NCI-H1417 treated with DMSO at 0.1 percent for 48 hours (cell line): ENCODE results near the gene UGGT2.
"Not testable (repeated sequence)": the region's sequence is repeated elsewhere in the genome, so short reads cannot be mapped to it uniquely, and the experiment has no call there.

Experiments
- DNase-seq: peaks from one replicate; lab custom pipeline; 2025; lab: John Stamatoyannopoulos, UW

Gene UGGT2

GRCh38 chr13:96051491-96051890 lies 1.7 kb downstream of the UGGT2 start:
- DNase-seq, result not testable (repeated sequence)

GRCh38 chr13:96050955-96051354 lies 2.2 kb downstream of the UGGT2 start:
- not testable (repeated sequence) for DNase-seq

- DNase-seq, result not testable (repeated sequence)
These were observed 6.6 kb downstream of the UGGT2 start for GRCh38 chr13:96046449-96047126.

- DNase-seq, result no peak
These were observed 9.0 kb downstream of the UGGT2 start for GRCh38 chr13:96044238-96044637.

GRCh38 chr13:96041326-96042110 lies 11.7 kb downstream of the UGGT2 start:
- no peak for DNase-seq

- DNase-seq, result no peak
These were observed 16.7 kb downstream of the UGGT2 start for GRCh38 chr13:96036515-96036914.

- DNase-seq, result no peak
These were observed 18.5 kb downstream of the UGGT2 start for GRCh38 chr13:96034662-96035061.

- DNase-seq, result no peak
These were observed 19.8 kb downstream of the UGGT2 start for GRCh38 chr13:96033220-96034015.

- DNase-seq, result no peak
These were observed 20.5 kb downstream of the UGGT2 start for GRCh38 chr13:96032717-96033116.

GRCh38 chr13:96029002-96029401 lies 24.2 kb downstream of the UGGT2 start:
- no peak for DNase-seq

- no peak for DNase-seq
These were observed 25.7 kb downstream of the UGGT2 start for GRCh38 chr13:96027496-96027895.

- DNase-seq, result no peak
These were observed 27.9 kb downstream of the UGGT2 start for GRCh38 chr13:96025283-96025682.

GRCh38 chr13:96020931-96021330 lies 32.3 kb downstream of the UGGT2 start:
- DNase-seq, result no peak

- DNase-seq, result peak; percentile 41
These were observed 33.0 kb downstream of the UGGT2 start for GRCh38 chr13:96020155-96020575.

- no peak for DNase-seq
These were observed 35.1 kb downstream of the UGGT2 start for GRCh38 chr13:96018135-96018534.

- DNase-seq, result no peak
These were observed 41.8 kb downstream of the UGGT2 start for GRCh38 chr13:96011291-96011872.

GRCh38 chr13:96003304-96003703 lies 49.9 kb downstream of the UGGT2 start:
- no peak for DNase-seq

- DNase-seq, result no peak
These were observed 50.7 kb downstream of the UGGT2 start for GRCh38 chr13:96002322-96003131.

- no peak for DNase-seq
These were observed 53.1 kb downstream of the UGGT2 start for GRCh38 chr13:96000069-96000468.

GRCh38 chr13:95987841-95988240 lies 65.4 kb downstream of the UGGT2 start:
- no peak for DNase-seq

GRCh38 chr13:95982144-95982543 lies 71.1 kb downstream of the UGGT2 start:
- no peak for DNase-seq
